CD4-positive, alpha-beta T cell treated with Interleukin-15 for 4 hours (primary cell): Measurements from ENCODE around the gene DHRS11.
A peak's percentile ranks its signal among the peaks of the same experiment; 100 is the strongest.

ENCODE experiments used
- DNase-seq: peaks from one replicate; pipeline ENCODE4 v3.0.0-alpha.2; 2020; ENCODE audit warnings: low spot score

DHRS11 gene, protein sequence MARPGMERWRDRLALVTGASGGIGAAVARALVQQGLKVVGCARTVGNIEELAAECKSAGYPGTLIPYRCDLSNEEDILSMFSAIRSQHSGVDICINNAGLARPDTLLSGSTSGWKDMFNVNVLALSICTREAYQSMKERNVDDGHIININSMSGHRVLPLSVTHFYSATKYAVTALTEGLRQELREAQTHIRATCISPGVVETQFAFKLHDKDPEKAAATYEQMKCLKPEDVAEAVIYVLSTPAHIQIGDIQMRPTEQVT

DNA sequence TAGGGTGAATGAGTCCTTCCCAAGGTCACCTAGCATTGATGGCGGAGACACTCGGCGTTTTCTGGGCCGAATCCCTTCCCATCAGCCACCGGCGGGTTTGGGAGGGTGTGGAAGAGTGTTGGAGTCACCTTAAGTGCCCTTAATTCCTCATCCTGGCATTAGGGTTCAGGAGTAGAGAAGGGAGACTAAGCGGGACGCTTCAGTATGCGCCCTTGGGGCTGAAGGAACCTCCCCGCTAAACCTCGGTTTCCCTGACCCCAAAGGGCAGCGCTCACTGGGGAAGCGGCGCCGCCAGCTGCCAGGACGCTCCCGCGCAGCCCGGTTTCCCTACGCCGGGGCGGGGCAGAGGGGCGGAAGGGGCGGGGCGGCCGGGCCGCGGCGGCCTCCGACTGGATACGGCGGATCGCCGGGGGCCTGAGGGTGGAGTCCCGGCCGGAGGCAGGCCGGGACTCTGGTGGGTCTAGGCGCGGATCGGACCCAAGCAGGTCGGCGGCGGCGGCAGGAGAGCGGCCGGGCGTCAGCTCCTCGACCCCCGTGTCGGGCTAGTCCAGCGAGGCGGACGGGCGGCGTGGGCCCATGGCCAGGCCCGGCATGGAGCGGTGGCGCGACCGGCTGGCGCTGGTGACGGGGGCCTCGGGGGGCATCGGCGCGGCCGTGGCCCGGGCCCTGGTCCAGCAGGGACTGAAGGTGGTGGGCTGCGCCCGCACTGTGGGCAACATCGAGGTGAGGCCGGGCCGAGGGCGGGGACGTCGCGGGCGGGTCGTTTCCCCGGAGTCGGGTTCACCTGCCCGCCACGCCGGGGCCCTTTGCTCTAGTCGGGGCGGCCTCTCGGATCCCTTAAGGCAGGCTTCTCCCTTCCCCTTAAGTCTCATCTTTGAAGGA lies at the start of gene DHRS11:
TSS of gene DHRS11 (plus strand) at position 446 of the 882 bp plus-strand sequence. CDS start at position 577, 131 bp downstream.
- DNase-seq, result peak; percentile 70

DNA sequence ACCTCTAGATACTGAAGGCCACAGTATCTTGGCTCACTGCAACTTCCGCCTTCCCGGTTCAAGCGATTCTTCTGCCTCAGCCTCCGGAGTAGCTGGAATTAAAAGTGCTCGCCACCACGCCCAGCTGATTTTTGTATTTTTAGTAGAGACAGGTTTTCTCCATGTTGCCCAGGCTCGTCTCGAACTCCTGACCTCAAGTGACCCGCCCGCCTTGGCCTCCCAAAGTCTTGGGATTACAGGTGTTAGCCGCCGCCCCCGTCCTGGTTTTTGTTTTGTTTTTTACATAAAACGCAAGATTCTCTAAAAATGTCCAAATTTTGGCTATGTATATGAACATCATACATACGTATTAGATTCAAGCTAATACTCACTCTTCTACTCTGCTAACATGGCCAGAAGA lies 48.9 kb upstream of the DHRS11 start:
- DNase-seq, result no peak

DNA sequence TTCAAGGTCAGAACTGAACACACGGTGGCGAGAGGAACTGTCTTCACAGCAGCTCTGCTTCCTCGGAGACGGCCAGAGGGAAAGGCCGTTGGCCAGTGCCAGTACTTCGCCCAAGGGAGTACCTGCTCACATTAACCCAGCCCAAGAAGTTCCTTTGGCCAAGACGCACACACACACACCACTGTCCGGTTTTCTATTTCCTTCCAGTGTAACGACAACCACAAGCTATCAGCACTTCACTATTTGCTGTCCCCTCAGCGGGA lies 47.7 kb upstream of the DHRS11 start:
- peak; percentile 12 for DNase-seq

DNA sequence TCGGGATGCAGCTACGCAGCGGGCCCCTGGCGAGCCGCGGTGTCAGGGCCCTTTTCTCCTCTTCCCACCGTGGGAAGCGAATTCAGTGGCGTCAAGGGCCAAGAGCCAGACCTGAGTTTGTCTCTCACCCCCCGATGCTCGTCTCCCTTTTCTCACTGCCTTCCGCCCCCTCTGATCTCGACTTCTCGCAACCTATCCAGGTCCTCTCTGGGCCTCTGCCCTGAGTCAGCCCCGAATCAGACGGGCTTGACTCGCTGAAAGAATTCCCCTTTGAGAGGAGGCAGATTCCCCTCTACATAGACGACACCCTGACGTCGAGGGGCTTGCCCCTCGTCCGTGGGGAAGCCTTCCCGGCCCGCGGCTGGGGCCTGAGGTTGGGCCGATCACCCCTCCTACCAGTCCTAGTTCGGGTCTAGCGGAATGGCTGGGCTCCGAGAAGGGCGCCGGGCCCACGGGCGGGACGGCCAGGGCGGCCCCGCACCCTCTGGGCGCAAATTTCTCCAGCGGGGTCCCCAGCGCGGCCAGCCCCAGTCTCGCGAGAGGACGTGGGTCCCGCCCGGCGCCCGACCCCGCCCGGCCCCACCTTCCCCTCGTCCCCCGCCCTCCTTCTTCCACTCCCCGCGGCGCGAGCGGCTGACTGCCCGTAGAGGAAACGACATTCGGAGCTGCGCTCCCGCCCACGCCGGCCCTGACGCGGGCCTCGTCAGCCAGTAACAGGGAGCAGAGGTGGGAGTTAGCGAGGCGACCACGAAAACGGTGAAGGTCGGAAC lies 47.2 kb upstream of the DHRS11 start, which contains the start of gene GGNBP2:
TSS of gene GGNBP2 (plus strand) at position 613 of the 770 bp plus-strand sequence. CDS start 806 bp downstream, outside the sequence.
- DNase-seq, result peak; percentile 90

DNA sequence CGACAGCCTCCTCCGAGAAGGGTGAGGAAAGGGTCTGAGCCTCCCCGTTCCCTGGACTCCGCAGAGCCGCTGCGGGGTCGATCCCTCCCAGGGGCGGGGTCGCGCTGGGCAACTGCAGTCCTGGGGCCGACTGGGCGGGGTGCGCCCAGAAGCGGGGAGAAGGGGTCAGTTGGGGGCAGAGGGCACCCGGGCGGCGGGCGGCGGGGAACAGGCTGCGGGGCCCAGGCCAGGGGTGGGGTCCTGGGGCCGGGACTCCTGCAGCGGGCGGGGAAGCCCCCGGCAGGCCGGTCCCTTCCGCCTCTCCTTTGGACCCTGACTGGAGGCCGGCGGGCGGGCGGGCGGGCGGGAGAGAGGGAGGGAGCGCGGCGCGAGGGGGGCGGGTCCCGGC lies 46.6 kb upstream of the DHRS11 start:
- no peak for DNase-seq

- peak; percentile 97 for DNase-seq
Observed at GRCh38 chr17:36545465-36546417, 45.9 kb upstream of the DHRS11 start.

DNA sequence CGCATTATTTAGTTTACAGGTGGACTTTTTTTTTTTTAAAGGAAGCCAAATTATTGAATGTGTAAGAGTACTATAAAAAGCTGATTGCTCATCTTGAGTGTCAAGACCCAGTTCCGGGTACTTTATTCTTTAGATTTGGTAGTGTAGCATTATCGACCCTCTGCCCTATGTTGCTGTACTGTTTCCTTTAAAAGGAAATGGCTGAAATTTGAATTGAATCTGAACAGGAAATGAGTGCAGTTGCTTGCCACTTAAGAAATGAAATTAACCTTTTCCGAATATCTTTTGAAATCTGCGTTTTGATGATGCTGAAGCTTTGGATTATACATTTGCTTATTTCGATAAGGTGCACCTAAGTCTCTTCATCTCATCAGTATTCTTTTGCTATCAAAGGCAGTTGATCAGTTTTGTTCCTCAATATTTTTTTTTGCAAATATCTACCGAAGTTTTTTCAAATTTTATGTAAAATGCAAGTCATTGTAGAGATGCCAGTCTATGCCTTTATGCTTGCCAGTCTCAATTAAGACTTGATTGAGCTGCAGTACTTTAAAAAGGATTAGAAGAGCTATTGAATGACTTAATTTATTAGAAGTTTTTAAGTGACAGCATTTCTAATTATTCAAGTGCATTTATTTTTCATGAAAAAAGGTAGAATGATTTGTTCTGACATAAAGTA lies 45.1 kb upstream of the DHRS11 start:
- DNase-seq, result peak; percentile 12

- DNase-seq, result no peak
Observed at GRCh38 chr17:36547776-36548175, 43.9 kb upstream of the DHRS11 start.

GRCh38 chr17:36550491-36551417 lies 40.9 kb upstream of the DHRS11 start:
- DNase-seq, result peak; percentile 11

GRCh38 chr17:36553459-36553858 lies 38.2 kb upstream of the DHRS11 start:
- DNase-seq, result no peak

- no peak for DNase-seq
Observed at GRCh38 chr17:36566081-36566480, 25.6 kb upstream of the DHRS11 start.

DNA sequence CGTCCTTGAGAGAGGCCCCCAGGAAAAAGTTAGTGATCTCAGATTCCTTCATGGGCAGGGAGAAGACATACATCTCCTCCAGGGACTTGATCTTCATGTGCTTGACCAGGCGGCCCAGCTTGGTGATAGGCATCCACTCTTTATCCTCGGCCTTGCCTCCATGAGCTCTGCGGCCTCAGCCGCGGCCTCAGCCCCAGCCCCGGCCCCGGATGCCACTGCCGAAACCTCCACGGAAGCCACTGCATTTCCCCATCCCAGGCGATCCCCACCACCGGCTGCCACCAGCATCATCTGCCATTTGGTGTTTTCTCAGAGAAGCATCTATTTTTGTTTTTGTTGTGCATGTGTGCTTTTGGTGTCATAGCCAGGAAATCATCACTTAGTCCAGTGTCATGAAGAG lies 16.7 kb upstream of the DHRS11 start:
- no peak for DNase-seq

GRCh38 chr17:36576793-36577192 lies 14.9 kb upstream of the DHRS11 start:
- DNase-seq, result no peak

DNA sequence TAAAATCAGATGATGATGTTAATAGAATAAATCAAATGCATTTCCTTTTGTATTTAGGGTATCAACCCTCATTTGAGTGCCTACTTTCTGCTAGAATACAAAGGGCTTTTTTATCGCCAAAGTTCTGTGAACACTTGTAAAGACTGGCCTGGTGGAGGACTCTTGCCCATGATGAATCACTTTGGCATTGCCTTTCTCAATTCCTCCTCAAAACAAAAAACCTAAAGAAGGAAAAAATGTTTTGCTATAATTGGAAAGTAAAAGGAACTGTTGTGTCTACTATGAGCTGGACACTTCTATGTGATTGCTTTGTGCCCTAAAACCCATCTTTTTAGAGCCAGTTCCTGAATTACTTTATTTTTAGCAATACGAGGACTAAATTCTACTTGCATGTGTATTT lies 13.0 kb upstream of the DHRS11 start:
- DNase-seq, result no peak

DNA sequence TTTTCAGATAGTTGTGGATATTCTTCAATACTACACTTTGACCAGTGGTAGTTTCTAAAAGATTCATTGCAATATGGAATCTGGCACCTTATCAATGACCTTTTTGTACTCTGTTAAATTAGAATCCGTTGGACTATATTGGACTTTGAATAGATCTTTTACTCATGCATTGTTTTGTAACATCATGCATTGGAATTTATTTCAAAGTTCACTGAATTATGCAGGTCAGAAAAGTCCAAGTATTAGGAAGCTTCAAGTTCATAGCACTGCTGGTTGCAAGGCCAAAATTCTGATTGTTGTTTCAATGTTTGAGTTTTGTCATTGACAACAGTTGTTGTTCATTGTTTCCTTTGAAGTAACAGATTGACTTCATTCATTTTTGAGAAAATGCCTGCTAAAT lies 7.9 kb upstream of the DHRS11 start:
- DNase-seq, result no peak

- DNase-seq, result no peak
Observed at GRCh38 chr17:36586138-36586537, 5.5 kb upstream of the DHRS11 start.

DNA sequence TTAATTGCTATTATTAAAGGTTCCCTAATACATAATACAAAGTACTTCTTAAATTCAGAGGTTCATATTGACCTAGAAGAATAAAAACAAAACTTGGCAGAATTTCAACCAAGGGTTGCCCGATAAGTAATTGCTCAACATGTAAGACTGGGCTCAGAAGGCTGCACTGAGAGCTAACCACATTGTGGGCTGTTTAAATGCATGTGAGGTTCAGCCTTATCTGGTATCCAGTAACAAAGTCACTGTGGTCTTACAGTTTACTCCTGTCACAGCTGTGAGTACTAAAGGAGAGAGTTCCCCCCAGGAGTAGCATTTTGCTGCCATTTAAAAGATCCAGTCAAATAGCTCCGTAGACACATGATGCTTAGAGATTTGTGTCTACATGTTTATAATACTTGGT lies 1.6 kb upstream of the DHRS11 start:
- DNase-seq, result no peak

- no peak for DNase-seq
Observed at GRCh38 chr17:36592316-36592715, 637 bp downstream of the DHRS11 start.

DNA sequence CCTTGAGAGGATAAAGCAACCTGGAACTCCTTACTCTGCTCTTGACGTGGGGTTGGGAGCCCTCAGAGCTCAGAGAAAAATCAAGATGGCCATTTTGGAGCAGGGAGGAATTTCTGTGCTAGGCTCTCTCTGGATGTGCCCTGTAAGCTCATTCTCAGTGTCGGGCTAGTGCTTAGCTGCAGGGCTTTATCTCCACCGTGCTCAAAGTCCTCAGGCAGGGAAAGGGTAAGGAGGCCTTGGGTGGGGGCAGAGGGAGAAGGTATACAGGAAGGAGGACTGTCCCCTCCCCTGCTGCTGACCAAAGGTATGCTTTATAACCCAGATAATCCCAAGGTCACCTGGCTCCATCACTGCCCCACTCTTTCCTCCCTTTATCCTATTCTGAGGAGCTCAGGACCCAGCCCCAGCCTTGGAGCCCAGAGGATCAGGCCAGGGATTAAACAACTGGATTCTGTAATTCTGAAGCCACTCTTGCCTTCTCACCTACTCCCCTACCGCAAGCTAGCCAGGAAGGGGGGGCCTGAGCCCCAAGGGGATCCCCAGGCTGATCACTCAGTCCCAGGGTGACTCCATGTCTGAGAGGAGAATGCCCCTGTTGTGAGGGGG lies 1.1 kb downstream of the DHRS11 start:
- DNase-seq, result no peak
